ENCODE measurements around the gene METTL3.
A peak's percentile ranks its signal among the peaks of the same experiment; 100 is the strongest.

The METTL3 gene

GRCh38 chr14:21526672-21527317, 15.7 kb upstream of the METTL3 start:
- DNase-seq, result no peak

DNA sequence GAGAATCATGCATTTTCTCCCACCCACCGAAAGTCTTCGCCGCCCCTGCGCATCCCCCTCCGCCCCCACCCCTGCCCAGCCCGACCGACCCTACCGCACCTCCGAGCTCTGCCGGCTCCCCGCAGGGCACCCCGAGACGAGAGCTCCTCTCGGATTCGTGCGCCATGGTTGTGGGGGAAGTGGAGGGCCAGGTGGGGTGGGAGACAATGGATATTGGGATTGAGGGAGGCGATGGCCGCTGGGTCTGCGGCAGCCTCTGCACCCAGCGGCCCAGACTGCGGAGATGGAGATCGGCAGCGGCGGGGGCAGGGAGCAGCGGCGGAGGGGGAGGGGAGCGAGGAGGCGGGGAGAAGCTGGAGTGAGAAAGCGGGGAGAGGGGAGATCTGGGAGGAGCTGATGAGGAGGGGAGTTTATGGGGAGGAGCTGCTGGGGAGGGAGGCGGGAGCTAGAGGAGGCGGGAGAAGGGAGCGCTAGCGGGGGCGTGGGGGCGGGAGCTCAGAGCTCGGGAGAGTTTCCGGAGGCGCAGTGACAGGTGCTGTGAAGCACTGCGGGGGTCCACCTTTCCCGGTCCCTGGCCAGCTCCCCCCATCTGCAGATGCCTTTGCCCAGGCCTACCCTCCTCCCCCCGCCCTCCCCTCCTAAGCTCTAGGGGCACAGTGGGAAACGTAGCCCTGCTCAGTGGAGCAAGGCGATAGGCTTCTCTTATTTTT, 15.0 kb upstream of the METTL3 start, which contains the start of gene SALL2:
TSS of gene SALL2 (minus strand) at position 385 of the 710 bp plus-strand sequence. CDS start at position 166, 219 bp downstream.
- DNase-seq, result peak; percentile 68

DNA sequence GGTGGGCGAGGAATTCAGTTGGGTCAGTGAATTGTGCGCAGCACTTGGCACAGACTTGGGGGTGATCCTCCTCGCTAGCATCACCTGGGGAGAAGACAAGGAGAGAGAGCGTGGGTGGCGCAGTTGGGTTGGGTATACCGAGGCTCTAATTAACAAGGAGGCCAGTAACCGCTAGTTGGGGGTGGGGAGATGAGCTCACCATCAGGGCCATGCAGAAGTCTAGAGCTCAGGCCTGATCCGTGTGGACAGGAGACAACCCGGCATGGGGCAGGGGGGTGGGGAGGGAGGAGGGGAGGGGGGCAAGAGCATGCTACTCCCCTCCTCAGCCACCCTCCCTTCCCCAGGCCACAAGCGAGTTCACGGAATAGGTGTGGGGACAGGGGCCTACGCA, 14.4 kb upstream of the METTL3 start:
- no peak for DNase-seq

- DNase-seq, result no peak
Observed at GRCh38 chr14:21524575-21525490, 13.7 kb upstream of the METTL3 start.

DNA sequence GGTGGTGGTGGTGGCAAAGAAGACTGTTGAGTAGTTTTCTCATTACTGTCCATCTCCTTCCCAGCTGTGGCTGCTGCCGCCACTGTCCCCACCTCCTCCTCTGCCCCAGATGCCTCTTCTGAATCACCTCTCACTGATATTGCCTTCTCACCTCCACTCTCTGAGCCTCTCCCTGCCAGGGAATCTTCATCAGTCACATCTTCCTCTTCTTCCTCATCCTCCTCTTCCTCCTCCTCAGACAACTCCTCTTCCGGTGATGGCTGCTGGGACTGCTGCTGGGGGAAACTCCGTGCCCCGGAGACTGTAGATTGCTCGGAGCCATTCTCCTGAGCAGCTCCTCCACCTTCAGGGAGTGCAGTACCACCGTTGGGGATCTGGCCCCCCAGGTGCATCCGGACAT, 12.1 kb upstream of the METTL3 start:
- no peak for DNase-seq

DNA sequence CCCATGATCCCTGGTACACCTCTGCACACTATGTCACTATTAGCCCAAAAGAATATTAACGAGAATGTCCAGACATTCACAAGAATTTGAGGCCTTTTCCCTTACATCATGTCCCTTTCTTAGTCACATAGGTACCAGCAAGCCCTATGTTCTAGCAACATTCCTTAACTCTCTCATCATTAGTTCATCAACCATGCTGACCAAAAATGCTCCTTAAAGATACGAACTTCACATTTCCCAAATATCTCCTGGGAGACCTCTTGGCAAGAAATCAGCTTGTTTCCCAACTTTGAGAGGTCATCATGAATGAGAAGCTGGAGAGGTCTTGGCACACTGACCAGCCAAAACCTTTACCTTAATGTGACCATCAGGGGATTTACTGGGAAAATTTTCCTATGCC, 10.4 kb upstream of the METTL3 start:
- no peak for DNase-seq

DNA sequence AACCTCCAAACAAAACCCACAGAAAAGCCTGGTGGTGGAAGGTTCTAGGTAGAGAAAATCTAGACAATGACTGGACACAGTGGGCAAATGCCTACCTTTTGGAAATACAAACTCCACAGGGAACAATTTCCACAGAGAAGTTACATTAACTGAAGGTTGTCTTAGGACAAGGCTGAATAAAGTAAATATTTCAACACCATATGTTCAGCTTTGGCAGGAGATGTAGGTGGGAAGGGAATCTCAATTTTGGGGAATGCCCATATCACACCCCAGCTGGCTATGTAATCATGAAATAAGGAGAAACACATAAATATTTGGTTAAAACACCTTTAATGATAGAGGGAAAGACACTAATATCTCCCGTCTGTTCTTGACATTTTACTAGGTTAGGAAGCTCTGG, 9.6 kb upstream of the METTL3 start:
- DNase-seq, result no peak

DNA sequence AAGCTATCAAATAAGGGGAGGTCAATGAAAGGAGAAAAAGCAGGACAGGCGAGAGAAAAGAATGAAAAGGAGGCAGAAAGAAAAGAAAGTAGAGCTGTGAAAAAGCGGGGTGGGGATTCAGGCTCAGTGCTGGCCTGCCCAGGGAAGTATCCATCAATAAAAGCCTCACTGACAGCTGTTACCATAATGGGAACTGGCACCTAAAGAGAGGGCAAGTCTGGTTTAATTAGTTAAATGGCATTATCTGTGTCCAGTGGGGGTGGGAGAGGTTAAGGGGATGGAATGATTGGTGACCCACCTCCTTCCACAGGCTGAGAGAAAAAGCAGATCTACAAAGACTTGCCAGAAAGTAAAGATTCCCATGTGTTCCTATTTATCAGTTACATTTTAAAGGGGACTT, 7.6 kb upstream of the METTL3 start:
- no peak for DNase-seq

DNA sequence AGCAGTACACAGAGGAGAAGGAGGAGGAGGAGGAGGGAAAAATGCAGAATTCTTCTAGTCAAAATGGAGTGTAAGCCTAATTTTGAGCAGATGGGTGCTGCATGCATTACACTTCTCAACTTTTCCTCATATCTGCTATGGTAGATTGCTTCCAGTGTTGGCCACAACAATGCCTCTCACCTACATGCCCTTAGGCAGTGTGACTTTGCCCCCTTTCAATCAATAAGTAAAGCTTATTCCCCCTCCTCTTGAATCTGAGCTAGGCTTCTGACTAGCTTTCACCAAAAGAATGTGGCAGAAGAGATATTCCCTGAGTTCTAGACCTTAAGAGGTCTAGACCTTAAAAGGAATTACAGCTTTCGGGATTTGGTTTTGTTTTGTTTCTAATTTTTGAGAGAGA, 3.2 kb upstream of the METTL3 start:
- DNase-seq, result no peak

- no peak for DNase-seq
Observed at GRCh38 chr14:21509432-21510143, 1.6 kb downstream of the METTL3 start.

DNA sequence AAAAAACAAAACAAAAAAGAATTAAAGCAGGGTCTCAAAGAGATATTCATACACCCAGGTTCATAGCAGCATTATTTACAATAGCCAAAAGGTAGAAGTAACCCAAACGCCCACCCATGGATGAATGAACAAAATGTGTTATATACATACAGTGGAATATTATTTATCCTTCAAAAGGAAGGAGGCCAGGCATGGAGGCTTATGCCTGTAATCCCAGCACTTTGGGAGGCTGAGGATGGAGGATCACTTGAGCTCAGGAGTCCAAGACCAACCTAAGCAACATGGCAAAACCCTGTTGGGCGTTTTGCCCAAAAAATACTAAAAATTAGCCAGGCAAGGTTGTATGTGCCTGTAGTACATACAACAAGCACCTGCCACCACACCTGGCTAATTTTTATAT, 4.6 kb downstream of the METTL3 start:
- DNase-seq, result no peak

DNA sequence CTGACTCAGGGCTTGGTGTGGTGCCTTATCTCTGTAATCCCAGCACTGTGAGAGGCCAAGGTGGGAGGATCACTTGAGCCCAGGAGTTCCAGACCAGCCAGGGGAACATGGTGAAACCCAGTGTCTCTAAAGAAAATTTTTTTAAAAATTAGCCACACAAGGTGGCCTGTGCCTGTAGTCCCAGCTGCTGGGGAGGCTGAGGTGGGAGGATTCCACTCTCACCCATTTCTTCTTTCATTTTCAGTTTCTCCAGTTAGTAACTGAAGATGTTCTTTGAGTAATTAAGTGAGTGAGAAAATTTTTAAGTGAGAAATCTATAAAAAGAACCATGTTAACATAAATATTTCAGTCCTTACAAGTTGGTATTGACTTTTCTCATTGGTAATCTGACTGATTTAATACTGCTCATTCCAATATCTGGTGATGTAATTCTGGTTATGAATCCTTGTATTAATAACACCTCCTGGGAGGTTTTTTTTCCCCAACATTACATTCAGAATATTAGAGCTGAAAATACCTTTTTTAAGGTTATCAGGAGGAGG, 6.1 kb downstream of the METTL3 start:
- peak; percentile 18 for DNase-seq

DNA sequence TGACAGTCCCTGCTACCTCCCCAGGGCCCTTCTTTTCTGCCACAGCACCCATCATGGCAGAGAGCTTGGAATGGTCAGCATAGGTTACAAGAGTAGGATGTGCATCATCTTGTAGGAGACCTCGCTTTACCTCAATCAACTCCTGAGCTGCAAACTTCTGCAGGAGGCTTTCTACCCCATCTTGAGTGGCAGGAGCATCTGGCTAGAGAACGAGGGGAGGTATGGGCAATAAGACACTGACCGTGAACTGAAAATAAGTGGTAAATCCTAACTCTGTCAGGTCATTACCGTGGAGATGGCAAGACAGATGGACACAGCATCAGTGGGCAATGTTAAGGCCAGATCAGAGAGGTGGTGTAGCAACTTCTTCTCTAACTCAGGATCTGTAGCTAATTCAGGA, 7.8 kb downstream of the METTL3 start:
- no peak for DNase-seq

GRCh38 chr14:21501568-21501967, 9.6 kb downstream of the METTL3 start:
- no peak for DNase-seq

GRCh38 chr14:21498540-21499526, 12.3 kb downstream of the METTL3 start:
- DNase-seq, result no peak

- DNase-seq, result no peak
Observed at GRCh38 chr14:21496453-21496852, 14.7 kb downstream of the METTL3 start.

GRCh38 chr14:21494902-21495762, 16.0 kb downstream of the METTL3 start:
- DNase-seq, result no peak

DNA sequence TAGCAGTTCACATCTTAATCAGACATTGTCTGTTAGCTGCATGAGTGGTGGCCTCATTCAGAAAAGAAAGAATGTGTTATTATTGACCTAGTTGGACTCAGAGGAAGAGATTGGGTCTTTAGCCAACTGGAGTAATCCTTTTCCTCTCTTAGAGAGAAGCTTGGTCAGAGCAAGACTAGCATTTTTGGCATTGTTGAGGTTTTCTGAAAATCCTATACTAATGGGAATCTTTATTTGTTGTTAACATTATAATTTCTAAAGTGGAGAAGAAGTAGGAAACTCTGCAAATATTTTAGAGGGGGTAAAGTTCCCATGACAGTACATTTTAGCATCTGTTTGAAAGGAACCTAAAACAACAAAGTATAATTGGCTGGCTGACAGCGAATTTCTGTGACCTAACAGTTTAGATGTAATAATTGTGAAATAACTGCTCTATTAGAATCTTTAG, 24.5 kb downstream of the METTL3 start:
- DNase-seq, result no peak

DNA sequence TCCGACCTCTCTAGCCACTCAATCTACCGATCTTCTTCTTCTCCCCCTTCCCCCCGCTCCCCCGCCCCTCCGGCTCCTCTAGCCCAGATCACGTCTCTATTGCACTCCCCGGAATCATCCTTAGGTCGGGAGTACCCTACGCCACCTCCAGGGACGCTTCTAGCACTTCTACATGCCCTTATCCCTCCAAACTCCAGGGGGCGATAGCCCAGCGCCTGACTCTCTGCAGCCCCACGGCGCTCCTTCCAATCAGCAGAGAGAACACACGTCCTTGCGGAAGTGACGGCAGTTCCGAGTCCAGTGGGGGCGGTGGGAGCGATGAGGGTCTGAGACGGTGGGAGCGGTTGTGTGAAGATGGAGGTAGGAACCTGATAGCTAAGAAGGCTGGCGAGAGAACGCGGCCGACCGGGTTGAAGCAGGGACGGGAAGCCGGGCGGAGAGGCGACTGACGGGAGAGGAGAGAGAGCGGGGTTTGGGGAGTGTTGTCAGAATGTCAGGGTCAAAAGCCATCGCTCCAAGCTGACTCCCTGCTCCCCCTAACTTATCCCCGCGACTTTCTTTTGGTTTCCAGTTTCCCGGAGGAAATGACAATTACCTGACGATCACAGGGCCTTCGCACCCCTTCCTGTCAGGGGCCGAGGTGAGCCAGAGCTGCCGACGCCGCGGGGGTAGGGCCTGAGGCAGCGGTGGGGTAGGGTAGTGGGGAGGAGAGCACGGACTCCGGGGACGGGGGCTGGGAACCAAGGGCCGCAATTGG, 34.0 kb downstream of the METTL3 start, which contains the start of the genes RAB2B and TOX4:
TSS of gene RAB2B (minus strand) at position 35 of the 757 bp plus-strand sequence. CDS start 87 bp downstream, outside the sequence.
TSS of gene TOX4 (plus strand) at position 271 of the 757 bp plus-strand sequence. CDS start at position 355, 84 bp downstream.
- DNase-seq, result peak; percentile 96

Measured in stimulated activated CD4-positive, alpha-beta T cell treated with anti-CD3 and anti-CD28 coated beads, Interleukin-1b, Interleukin-23, amount 100 ng/mL, for 48 hours (primary cell).